Measurements from ENCODE around the gene GORASP1.

Gene GORASP1

DNA sequence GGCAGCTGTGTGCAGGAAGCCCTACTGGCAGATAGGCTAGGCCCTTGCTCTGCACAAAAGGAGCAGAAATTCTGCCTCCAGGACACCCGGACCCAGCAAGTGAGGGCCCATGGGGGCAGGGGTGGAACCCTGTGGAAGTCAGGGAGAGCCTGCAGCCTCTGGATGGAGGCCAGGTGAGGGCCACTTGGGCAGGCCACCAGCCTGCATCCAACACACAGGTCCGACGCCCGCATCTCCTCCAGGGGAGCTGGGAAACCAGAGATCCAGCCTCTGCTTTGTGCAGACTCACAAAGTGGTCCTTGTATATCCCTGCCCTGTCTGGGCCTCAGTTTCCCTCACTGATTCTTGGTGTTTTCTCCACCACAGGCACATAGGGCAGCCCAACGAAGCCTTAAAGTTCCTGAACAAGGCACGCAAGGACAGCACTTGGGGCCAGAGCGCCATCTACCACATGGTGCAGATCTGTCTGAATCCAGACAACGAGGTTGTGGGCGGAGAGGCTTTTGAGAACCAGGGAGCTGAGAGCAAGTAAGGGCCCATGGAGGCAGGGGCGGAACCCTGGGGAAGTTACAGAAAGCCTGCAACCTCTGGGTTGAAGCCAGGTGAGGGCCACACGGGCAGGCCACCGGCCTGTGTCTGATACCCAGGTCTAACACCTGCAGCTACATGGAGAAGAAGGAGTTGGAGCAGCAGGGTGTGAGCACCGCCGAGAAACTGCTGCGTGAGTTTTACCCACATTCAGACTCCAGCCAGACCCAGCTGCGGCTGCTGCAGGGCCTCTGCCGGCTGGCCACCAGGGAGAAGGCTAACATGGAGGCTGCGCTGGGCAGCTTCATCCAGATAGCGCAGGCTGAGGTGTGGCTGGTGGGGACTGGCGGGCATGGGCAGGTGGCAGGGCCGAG lies 29.4 kb upstream of the GORASP1 start:
- peaks cover 5% of the 10 kb centered on the region for H3K36me3 Mint-ChIP-seq (ENCODE audit: low read depth)
- H3K27me3 Mint-ChIP-seq (ENCODE audit: low read depth), result no peaks in the 10 kb centered on the region
- no peak overlapping the region for H3K27ac Mint-ChIP-seq
- H3K4me1 Mint-ChIP-seq (ENCODE audit: low read depth), result peaks cover 2% of the 10 kb centered on the region
- DNase-seq (ENCODE audit: low spot score), result no peak
- H3K9me3 Mint-ChIP-seq, result no peaks in the 10 kb centered on the region
- H3K4me3 Mint-ChIP-seq, result no peak overlapping the region

DNA sequence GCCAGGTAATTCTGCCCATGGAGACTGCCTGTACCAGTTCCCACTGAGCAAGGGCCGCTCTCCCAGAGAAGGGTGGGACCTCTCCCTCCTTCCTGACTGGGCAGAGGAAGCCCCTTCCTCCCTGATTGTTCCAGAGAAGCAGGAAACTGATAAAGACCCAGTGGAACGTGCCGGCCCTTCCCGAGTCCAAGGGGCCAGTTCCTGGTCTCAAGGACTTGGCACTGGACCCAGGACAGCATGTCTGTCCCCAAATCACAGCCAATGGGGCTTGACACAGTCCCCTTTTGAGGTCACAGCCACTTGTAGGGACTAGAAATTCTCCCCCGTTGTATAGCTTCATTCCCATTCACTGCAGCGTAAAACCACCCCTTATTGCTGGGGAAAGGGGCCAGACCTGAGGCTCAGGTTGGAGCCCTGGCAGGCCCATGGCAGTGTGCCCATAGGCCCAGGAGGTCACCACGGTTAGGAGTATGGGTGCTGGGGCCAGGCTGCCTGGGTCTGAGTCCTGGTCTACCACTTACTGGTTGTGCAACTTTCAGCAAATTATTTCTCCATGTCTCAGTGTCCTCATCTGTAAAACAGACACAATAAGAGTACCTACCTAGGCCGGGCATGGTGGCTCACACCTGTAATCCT lies 27.9 kb upstream of the GORASP1 start:
- DNase-seq (ENCODE audit: low spot score), result no peak
- Mint-ChIP-seq H3K27ac (no peak overlapping the region), H3K36me3 (ENCODE audit: low read depth) (peaks cover 2% of the 10 kb centered on the region), H3K4me3 (no peak overlapping the region), H3K9me3 (no peaks in the 10 kb centered on the region), H3K27me3 (ENCODE audit: low read depth) (no peaks in the 10 kb centered on the region), H3K4me1 (ENCODE audit: low read depth) (peaks cover 6% of the 10 kb centered on the region)

DNA sequence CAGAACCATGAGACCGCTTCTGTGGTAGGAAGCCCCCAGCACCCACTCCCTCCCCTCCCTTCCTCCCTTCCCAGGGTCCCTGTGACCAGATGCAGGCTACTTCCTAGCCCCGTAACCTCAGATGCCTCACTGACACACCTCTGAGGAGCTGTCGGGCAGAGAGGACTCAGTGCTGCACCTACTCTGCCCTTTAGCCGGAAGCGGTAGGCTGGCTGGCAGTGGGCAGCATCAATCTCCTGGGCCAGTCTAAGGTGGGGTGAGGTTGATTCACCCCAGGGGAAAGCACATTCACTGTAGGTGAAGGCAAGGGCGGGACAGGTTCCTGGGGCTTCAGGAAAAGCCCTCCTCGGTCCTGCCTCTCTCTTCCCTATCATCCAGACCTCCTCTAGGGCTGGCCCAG lies 26.9 kb upstream of the GORASP1 start:
- peaks cover 6% of the 10 kb centered on the region for H3K4me1 Mint-ChIP-seq (ENCODE audit: low read depth)
- no peak overlapping the region for H3K27ac Mint-ChIP-seq
- H3K9me3 Mint-ChIP-seq, result no peaks in the 10 kb centered on the region
- DNase-seq (ENCODE audit: low spot score), result no peak
- H3K27me3 Mint-ChIP-seq (ENCODE audit: low read depth), result no peaks in the 10 kb centered on the region
- no peak overlapping the region for H3K4me3 Mint-ChIP-seq
- H3K36me3 Mint-ChIP-seq (ENCODE audit: low read depth), result peaks cover 2% of the 10 kb centered on the region

DNA sequence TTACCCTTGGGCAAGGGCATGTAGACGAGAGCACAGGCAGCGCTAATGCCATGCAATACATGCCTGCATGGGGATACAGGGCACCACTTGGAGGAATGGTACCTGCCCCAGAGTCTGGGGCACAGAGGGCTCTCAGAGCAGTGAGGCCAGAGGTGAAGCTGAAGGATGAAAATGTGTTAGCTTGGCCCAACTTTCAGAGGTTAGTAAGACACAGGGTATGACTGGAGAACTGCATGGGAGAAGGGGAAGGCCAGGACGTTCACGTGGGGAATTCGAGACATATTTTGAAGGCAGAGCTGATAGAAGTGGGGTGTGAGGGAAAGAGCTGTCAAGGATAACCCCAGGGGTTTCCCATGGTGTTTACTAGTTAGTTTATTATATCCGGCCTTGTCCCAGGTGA lies 26.4 kb upstream of the GORASP1 start:
- peaks cover 1% of the 10 kb centered on the region for H3K36me3 Mint-ChIP-seq (ENCODE audit: low read depth)
- no peak for DNase-seq (ENCODE audit: low spot score)
- no peaks in the 10 kb centered on the region for H3K27me3 Mint-ChIP-seq (ENCODE audit: low read depth)
- peaks cover 6% of the 10 kb centered on the region for H3K4me1 Mint-ChIP-seq (ENCODE audit: low read depth)
- no peak overlapping the region for H3K27ac Mint-ChIP-seq
- H3K4me3 Mint-ChIP-seq, result no peak overlapping the region
- H3K9me3 Mint-ChIP-seq, result no peaks in the 10 kb centered on the region

DNA sequence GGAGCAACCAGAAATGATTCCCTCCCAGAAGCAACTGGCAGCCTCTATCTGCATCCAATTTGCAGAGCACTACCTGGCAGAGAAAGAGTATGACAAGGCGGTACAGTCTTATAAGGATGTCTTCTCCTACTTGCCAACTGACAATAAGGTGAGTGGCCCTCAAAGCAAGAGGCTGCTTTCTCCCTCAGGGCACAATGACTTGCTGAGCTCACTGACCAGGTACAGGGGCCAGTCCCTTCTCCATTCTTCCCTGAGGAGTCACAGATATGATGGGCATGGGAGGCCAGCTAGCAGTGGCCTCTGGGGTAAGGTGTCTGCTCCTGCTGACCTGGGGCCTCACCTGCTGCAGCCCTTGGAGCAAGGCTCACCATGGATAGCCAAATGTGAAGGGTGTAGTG lies 25.7 kb upstream of the GORASP1 start:
- no peak overlapping the region for H3K4me3 Mint-ChIP-seq
- peaks cover 11% of the 10 kb centered on the region for H3K4me1 Mint-ChIP-seq (ENCODE audit: low read depth)
- no peak for DNase-seq (ENCODE audit: low spot score)
- H3K36me3 Mint-ChIP-seq (ENCODE audit: low read depth), result no peaks in the 10 kb centered on the region
- H3K27me3 Mint-ChIP-seq (ENCODE audit: low read depth), result no peaks in the 10 kb centered on the region
- H3K27ac Mint-ChIP-seq, result no peak overlapping the region
- no peaks in the 10 kb centered on the region for H3K9me3 Mint-ChIP-seq

DNA sequence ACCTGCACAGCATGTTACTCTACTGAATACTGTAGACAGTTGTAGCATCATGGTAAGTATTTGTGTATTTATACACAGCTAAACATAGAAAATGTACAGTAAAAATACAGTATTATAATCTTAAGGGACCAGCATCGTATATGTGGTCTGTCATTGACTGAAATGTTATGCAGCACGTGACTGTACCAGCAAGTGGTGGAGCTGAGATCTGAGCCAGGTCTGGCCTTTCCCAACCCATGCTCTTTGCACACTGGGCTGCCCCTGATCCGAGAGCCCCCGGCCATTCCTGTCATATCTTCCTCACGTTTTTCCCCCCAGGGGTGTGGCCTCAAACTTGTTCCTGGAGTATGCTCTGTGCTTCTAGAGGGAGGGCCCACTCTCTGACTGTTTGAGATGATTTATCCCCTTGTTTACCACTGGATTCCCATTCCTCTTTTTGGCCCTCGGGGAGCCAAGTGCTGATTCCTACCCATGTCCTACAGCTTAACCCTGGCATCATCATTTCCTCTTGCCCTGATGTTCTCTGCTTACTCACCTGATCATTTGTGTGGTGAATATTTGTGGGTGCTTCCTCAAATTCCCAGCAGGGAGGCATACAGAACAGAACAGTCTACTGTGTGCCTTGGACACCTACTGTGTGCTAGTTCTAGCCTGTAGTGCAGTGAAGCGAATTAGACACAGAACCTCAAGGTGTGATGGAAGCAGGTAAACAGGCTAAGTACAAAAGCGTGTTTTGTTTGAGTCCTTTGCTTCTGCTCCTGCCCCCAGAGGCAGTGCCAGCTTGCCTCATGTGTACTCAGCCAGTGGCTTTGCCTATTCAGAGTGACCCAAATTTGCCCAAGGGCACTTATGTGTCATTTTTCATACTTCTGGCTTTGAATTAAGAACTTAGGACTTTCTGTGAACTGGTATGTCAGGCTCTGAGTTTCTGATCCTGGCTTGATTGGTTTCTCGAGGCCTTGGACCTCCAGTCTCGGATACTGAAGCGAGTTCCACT lies 25.0 kb upstream of the GORASP1 start:
- no peak for DNase-seq (ENCODE audit: low spot score)
- H3K36me3 Mint-ChIP-seq (ENCODE audit: low read depth), result no peaks in the 10 kb centered on the region
- H3K4me1 Mint-ChIP-seq (ENCODE audit: low read depth), result peaks cover 18% of the 10 kb centered on the region
- H3K4me3 Mint-ChIP-seq, result no peak overlapping the region
- H3K27me3 Mint-ChIP-seq (ENCODE audit: low read depth), result no peaks in the 10 kb centered on the region
- H3K27ac Mint-ChIP-seq, result no peak overlapping the region
- H3K9me3 Mint-ChIP-seq, result no peaks in the 10 kb centered on the region

DNA sequence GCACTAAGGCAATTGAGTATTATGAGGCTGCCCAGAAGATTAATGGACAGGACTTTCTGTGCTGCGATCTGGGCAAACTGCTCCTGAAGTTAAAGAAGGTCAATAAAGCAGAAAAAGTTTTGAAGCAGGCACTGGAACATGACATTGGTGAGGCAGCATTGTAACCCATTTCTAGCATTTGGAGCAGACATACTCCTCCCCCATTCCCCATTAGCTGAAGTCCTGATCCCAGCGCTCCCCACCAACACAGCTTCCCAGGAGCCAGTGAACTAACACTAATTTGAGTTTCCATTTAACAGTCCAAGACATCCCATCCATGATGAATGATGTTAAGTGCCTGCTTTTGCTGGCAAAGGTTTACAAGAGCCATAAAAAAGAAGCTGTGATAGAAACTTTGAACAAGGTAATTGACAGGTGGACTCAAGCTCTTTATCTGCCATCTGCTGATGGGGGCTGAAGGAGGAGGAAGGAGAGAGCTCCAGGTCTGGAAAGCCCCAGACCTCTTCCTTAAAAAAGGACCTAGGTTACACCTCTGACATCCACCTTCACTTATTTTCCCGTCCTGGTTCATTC lies 23.4 kb upstream of the GORASP1 start:
- no peaks in the 10 kb centered on the region for H3K27me3 Mint-ChIP-seq (ENCODE audit: low read depth)
- DNase-seq (ENCODE audit: low spot score), result no peak
- no peaks in the 10 kb centered on the region for H3K9me3 Mint-ChIP-seq
- no peak overlapping the region for H3K27ac Mint-ChIP-seq
- no peak overlapping the region for H3K4me3 Mint-ChIP-seq
- peaks cover 23% of the 10 kb centered on the region for H3K4me1 Mint-ChIP-seq (ENCODE audit: low read depth)
- H3K36me3 Mint-ChIP-seq (ENCODE audit: low read depth), result no peaks in the 10 kb centered on the region

DNA sequence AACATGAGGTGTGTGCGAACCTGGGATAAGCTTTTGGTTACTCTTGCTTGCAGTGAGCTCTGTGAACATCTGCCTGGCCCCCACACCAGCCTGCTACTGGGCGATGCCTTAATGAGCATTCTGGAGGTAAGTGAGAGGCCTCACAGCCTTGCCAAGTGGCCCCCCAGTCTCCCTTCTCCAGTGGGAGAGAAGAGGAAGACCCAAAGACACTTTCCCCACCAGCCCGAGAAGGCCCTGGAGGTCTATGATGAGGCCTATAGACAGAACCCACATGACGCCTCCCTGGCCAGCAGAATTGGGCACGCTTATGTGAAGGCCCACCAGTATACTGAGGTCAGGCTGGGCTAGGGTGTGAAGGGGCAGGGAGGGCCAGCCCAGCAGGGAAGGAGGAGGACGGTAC lies 22.6 kb upstream of the GORASP1 start:
- Mint-ChIP-seq H3K4me1 (ENCODE audit: low read depth) (peaks cover 23% of the 10 kb centered on the region), H3K27ac (no peak overlapping the region), H3K9me3 (no peaks in the 10 kb centered on the region), H3K36me3 (ENCODE audit: low read depth) (no peaks in the 10 kb centered on the region), H3K4me3 (no peak overlapping the region), H3K27me3 (ENCODE audit: low read depth) (no peaks in the 10 kb centered on the region)
- no peak for DNase-seq (ENCODE audit: low spot score)

DNA sequence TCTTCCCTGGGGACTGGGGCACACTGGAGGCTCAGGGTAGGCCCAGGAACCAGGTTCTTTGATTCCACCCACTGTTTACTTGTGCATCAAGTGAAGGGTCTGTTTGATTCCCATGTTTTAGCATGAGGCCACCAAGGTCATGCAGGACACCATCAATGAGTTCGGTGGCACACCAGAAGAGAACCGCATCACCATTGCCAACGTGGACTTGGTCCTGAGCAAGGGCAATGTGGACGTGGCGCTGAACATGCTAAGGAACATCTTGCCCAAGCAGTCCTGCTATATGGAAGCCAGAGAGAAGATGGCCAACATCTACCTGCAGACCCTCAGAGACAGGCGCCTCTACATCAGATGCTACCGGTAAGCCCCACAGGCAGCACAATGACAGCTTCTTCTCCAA lies 21.5 kb upstream of the GORASP1 start:
- peaks cover 4% of the 10 kb centered on the region for H3K27me3 Mint-ChIP-seq (ENCODE audit: low read depth)
- DNase-seq (ENCODE audit: low spot score), result no peak
- H3K27ac Mint-ChIP-seq, result no peak overlapping the region

DNA sequence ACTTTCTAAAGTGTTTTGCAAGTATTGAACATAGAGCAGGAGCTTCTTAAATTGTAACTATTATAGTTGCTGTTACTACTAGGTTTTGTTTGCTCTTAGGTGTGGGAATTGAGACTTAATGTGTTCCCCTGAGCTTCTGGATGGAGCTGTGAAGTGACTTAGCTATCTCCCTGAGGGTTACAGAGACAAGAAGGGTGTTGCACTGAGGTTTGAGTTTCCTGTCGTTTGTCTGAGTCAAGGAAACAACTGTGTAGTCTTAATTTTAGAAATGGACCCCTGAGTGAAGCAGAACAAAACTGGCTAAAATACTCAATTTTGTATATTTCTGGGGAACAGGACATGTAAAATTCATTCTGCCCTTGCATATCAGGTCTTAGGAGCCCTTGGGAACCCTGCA lies 20.5 kb upstream of the GORASP1 start:
- H3K9me3 Mint-ChIP-seq, result no peaks in the 10 kb centered on the region
- no peak for DNase-seq (ENCODE audit: low spot score)

More for the DNA sequence above, 21.5 kb upstream of the GORASP1 start:
- Mint-ChIP-seq H3K4me3 (no peak overlapping the region), H3K9me3 (no peaks in the 10 kb centered on the region), H3K36me3 (ENCODE audit: low read depth) (no peaks in the 10 kb centered on the region), H3K4me1 (ENCODE audit: low read depth) (peaks cover 23% of the 10 kb centered on the region)

DNA sequence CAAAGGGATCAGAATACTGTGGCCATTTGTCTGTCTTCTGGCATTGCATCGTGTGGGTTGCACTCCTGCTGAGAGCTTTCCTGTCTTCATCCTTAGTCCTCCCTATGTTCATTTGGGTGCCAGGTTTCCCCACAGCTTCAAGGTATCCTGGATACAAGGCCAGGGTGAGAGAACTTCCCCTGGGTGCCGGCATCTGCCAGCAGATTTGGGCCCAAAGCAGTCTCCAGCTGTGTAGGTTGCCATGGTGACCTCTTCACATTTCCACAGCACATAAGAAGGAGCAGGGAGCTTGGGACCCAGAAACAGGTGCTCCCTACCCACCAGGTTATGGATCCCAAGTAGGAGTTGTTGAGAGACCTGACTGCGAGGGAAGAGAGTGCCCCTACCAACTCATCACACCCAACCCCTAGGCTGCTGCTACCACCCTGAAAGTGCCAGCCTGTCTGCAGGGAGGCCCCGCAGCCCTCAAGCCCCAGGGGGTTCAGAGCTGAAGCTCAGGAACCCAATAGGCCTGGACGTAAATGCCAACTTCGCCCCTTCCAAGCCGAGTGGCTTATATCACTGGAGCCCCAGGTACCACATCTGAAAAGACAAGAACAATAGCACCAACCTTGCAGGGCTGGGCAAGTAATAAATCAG lies 20.0 kb upstream of the GORASP1 start:
- DNase-seq (ENCODE audit: low spot score), result no peak
- H3K27ac Mint-ChIP-seq, result no peak overlapping the region
- no peaks in the 10 kb centered on the region for H3K9me3 Mint-ChIP-seq
- H3K36me3 Mint-ChIP-seq (ENCODE audit: low read depth), result no peaks in the 10 kb centered on the region
- H3K27me3 Mint-ChIP-seq (ENCODE audit: low read depth), result peaks cover 13% of the 10 kb centered on the region
- H3K4me3 Mint-ChIP-seq, result no peak overlapping the region
- H3K4me1 Mint-ChIP-seq (ENCODE audit: low read depth), result peaks cover 23% of the 10 kb centered on the region

More for the DNA sequence above, 20.5 kb upstream of the GORASP1 start:
- Mint-ChIP-seq H3K27me3 (ENCODE audit: low read depth) (peaks cover 11% of the 10 kb centered on the region), H3K4me1 (ENCODE audit: low read depth) (peaks cover 23% of the 10 kb centered on the region), H3K36me3 (ENCODE audit: low read depth) (no peaks in the 10 kb centered on the region), H3K4me3 (no peak overlapping the region), H3K27ac (no peak overlapping the region)

DNA sequence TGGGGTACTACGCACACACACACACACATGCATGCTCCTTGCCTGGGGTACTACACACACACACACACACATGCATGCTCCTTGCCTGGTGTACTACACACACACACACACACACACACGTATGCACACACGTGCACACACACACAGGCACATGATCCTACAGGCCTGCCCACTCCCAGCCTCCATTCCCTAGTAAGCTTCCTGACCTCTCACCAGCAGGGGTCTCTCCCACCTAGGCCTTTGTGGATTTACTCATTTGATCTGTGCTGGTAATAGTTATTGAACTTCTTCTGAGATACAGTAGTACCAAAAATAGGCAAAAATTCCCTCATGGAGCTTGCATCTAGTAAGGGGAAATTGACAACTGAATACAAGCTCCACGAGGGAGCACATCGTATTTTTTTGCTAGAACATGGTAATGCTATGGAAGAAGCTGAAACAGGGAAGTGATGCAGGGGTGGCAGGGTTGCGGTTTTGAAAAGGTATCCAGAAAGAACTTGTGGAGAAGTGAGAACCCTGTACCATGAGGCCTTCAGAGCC lies 19.2 kb upstream of the GORASP1 start:
- H3K27me3 Mint-ChIP-seq (ENCODE audit: low read depth), result peaks cover 16% of the 10 kb centered on the region
- H3K9me3 Mint-ChIP-seq, result no peaks in the 10 kb centered on the region
- H3K4me1 Mint-ChIP-seq (ENCODE audit: low read depth), result peaks cover 23% of the 10 kb centered on the region
- H3K27ac Mint-ChIP-seq, result no peak overlapping the region
- DNase-seq (ENCODE audit: low spot score), result no peak
- no peak overlapping the region for H3K4me3 Mint-ChIP-seq
- no peaks in the 10 kb centered on the region for H3K36me3 Mint-ChIP-seq (ENCODE audit: low read depth)
